GM06990 (cell line): ENCODE measurements around the gene ASB8.
"Not testable (repeated sequence)": the region's sequence is repeated elsewhere in the genome, so short reads cannot be mapped to it uniquely, and the experiment has no call there.

ENCODE experiments used
- DNase-seq: peaks from one replicate; pipeline ENCODE4 v3.0.0-alpha.2; 2011; ENCODE audit not compliant: insufficient read length; ENCODE audit errors: extremely low read depth
- H3K27me3 ChIP-seq: replicated peaks from 2 replicates; pipeline ENCODE4 v1.6.0; 2011; ENCODE audit warnings: low read length; ENCODE audit not compliant: control insufficient read depth, insufficient read depth
- H3K36me3 ChIP-seq: 2 replicates; pipeline ENCODE4 v1.5.1; 2011; ENCODE audit warnings: low read length; ENCODE audit not compliant: control insufficient read depth, insufficient read depth
- H3K4me3 ChIP-seq: replicated peaks from 2 replicates; pipeline ENCODE4 v1.5.1; 2011; ENCODE audit warnings: low read depth, mild to moderate bottlenecking, control low read depth, low read length
- TF ChIP-seq, protein P1 (sequence below): IDR thresholded peaks from 2 replicates; pipeline ENCODE4 v1.5.1; 2011; ENCODE audit warnings: low read length, control low read depth, mild to moderate bottlenecking, inconsistent platforms; ENCODE audit not compliant: insufficient read depth, poor library complexity, severe bottlenecking

The ASB8 gene

DNA sequence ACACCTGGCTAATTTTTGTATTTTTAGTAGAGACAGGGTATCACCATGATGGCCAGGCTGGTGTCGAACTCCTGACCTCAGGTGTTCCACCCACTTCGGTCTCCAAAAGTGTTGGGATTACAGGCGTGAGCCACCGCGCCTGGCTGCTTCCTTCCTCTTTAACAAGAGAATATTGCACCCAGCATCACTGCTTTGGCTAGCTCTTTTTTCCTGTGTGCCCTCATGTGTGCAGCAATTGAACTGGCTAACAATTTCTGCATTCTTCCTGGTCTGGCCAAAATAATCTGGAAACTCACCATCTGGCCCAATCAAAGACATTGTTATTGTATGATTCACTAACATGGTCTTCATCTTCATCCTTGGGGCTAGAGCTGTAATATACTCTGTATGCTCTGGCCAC, 2.7 kb upstream of the ASB8 start:
- H3K36me3 ChIP-seq, result no peaks in the 10 kb centered on the region
- TF ChIP-seq, protein P1, sequence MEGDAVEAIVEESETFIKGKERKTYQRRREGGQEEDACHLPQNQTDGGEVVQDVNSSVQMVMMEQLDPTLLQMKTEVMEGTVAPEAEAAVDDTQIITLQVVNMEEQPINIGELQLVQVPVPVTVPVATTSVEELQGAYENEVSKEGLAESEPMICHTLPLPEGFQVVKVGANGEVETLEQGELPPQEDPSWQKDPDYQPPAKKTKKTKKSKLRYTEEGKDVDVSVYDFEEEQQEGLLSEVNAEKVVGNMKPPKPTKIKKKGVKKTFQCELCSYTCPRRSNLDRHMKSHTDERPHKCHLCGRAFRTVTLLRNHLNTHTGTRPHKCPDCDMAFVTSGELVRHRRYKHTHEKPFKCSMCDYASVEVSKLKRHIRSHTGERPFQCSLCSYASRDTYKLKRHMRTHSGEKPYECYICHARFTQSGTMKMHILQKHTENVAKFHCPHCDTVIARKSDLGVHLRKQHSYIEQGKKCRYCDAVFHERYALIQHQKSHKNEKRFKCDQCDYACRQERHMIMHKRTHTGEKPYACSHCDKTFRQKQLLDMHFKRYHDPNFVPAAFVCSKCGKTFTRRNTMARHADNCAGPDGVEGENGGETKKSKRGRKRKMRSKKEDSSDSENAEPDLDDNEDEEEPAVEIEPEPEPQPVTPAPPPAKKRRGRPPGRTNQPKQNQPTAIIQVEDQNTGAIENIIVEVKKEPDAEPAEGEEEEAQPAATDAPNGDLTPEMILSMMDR, result no peak
- H3K27me3 ChIP-seq, result no peaks in the 10 kb centered on the region
- no peak for DNase-seq
- no peak overlapping the region for H3K4me3 ChIP-seq

DNA sequence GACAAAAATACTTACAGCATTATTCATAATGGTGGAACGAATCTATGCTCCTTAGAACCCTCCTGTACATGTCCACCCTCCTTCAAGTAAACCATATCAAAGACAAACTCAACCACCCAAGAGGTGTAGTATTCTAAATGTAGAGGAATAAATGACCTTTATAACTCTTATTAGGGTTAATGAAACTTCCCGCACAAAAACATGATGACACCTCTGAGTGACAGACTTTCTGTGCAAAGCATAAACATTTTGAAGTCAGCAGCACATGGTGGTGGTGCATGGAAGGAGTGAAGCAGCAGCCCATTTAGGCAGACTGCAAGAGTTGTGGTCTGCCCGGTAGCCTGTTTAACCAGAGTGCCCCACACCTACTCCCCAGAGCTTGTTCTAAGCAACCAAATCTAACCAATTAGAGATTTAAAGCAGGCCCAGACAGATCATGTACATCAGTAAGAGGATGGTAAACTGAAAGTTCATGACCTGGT, 615 bp upstream of the ASB8 start:
- TF ChIP-seq, protein P1, result no peak
- Histone ChIP-seq H3K4me3 (peak overlapping the region; percentile 48), H3K36me3 (peaks cover 3% of the 10 kb centered on the region), H3K27me3 (no peaks in the 10 kb centered on the region)
- no peak for DNase-seq

DNA sequence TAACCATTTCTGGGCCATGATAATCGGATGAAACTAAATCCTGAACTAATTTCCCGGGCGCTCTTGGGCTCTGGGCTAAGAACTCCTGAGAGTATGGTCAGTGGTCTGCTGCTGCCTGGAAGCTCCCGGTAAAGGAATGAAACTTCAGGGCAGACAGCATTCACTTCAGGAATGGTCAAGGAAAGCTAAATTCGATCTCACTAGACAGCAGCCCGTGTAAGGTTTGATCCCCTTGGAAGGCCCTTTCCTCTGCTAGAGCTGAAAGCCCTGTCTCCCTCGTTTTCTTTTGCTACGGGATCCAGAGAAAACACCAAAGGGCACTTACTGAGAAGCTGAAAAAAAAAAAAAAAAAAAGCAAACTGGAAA, 680 bp downstream of the ASB8 start:
- no peaks in the 10 kb centered on the region for H3K27me3 ChIP-seq
- TF ChIP-seq, protein P1, result no peak
- DNase-seq, result no peak
- H3K36me3 ChIP-seq, result peaks cover 3% of the 10 kb centered on the region
- H3K4me3 ChIP-seq, result peak overlapping the region; percentile 95

DNA sequence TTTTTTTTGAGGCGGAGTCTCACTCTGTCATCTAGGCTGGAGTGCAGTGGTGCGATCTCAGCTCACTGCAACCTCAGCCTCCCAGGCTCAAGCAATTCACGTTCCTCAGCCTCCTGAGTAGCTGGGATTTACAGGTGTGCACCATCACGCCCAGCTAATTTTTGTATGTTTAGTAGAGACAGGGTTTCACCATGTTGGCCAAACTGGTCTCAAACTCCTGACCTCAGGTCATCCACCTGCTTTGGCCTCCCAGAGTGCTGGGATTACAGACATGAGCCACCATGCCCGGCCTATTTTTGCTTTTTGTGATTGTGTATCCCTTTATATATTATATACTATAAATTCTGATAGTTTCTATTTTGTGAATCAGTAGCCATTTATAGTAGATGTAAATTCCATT, 1.5 kb downstream of the ASB8 start:
- not testable (repeated sequence) for DNase-seq, H3K4me3 ChIP-seq, H3K36me3 ChIP-seq, H3K27me3 ChIP-seq

DNA sequence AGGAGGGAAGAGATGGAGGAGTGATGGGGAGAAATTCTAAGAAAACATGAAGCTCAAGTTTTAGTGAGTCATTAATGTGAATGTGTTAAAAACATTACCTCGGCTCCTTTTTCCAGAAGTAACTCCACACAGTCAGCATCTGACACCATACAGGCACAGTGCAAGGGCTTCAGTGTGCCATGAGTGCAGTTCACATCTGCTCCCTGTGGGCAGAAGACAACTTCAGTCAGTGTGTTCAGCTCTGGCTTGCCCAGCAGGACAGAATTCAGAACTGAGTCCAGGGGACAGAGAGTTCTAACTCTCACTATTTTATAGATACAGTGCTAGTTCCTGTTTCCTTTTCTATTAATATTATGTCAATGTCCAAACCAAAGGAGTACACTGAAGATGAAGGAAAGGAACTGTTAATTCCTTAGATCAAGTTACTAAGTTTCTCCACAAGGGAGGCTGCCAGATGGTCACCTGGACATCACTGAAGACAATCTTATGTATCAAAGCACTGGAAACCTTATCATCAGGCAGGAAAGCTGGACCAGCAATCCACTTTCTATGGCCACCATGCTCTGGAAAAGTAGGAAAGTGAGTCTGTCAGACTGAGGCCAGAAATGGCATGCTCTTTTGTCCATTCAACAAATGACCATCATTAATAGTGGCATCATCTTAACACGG, 6.1 kb downstream of the ASB8 start:
- no peaks in the 10 kb centered on the region for H3K27me3 ChIP-seq
- no peak for DNase-seq
- H3K36me3 ChIP-seq, result peaks cover 16% of the 10 kb centered on the region
- TF ChIP-seq, protein P1, result no peak
- no peak overlapping the region for H3K4me3 ChIP-seq

DNA sequence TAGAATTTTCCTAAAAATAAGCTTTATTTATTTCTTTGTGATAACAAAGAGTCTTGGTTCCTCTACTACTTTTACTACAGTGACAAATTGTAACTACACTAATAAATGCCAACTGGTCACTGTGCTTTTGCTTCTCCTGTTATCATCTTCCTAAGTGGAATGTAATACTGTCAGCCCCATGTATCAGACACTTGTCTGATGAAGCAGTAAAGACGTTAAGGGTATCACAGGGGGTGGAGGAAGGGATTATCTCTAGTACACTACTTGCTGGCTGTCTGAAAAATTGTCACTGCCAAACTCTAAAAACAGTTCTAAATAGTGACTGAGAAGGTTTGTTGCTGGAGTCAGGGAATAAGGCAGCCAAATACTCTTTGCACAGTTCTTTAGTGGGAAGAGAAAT, 11.3 kb downstream of the ASB8 start:
- H3K36me3 ChIP-seq, result peaks cover 36% of the 10 kb centered on the region
- no peak overlapping the region for H3K4me3 ChIP-seq
- TF ChIP-seq, protein P1, result no peak
- DNase-seq, result no peak
- H3K27me3 ChIP-seq, result no peaks in the 10 kb centered on the region
